OCI-LY1 (cell line): ENCODE measurements around the gene LRCH4.

Experiments used
- H2AFZ ChIP-seq: fragments of 200-600 bp; sonication (generic), shearing (Covaris generic); 2 replicates; pipeline ENCODE4 v1.6.0; 2014; ENCODE audit warnings: antibody characterized with exemption, mild to moderate bottlenecking, low read length
- H3F3A ChIP-seq: fragments of 200-600 bp; sonication (generic), shearing (Covaris generic); 2 replicates; pipeline ENCODE4 v1.6.0; 2014; ENCODE audit warnings: mild to moderate bottlenecking, antibody characterized with exemption, low read length, moderate library complexity; ENCODE audit not compliant: insufficient read depth
- H3K27ac ChIP-seq: fragments of 200-600 bp; sonication (generic); 2 replicates; pipeline ENCODE4 v1.5.1; 2014; ENCODE audit warnings: low read length, mixed run types, mild to moderate bottlenecking, low read depth; ENCODE audit not compliant: poor library complexity, severe bottlenecking
- H3K27me3 ChIP-seq: fragments of 200-600 bp; sonication (generic); 2 replicates; pipeline ENCODE4 v1.6.0; 2014; ENCODE audit warnings: antibody characterized with exemption, mild to moderate bottlenecking, low read length, moderate library complexity; ENCODE audit not compliant: insufficient read depth
- H3K36me3 ChIP-seq: fragments of 200-600 bp; sonication (generic); 2 replicates; pipeline ENCODE4 v1.6.1; 2014; ENCODE audit warnings: mild to moderate bottlenecking, antibody characterized with exemption, low read length, moderate library complexity, mixed read lengths; ENCODE audit not compliant: insufficient read depth
- H3K4me1 ChIP-seq: fragments of 200-600 bp; sonication (generic); 2 replicates; pipeline ENCODE4 v1.5.1; 2014; ENCODE audit warnings: mild to moderate bottlenecking, low read length, moderate library complexity; ENCODE audit not compliant: insufficient read depth, severe bottlenecking
- H3K4me2 ChIP-seq: fragments of 200-600 bp; sonication (generic), shearing (Covaris generic); 2 replicates; pipeline ENCODE4 v1.6.1; 2014; ENCODE audit warnings: low read length
- H3K4me3 ChIP-seq: fragments of 200-600 bp; sonication (generic); 2 replicates; pipeline ENCODE4 v1.5.1; 2014; ENCODE audit warnings: low read length, low read depth, mild to moderate bottlenecking, mixed read lengths; ENCODE audit not compliant: poor library complexity, severe bottlenecking
- H3K79me2 ChIP-seq: fragments of 200-600 bp; shearing (Covaris generic); 2 replicates; pipeline ENCODE4 v1.6.1; 2016; ENCODE audit warnings: mixed run types, low read length, mixed read lengths; ENCODE audit not compliant: insufficient read depth
- H3K9ac ChIP-seq: fragments of 200-600 bp; sonication (generic), shearing (Covaris generic); 2 replicates; pipeline ENCODE4 v1.6.1; 2014; ENCODE audit warnings: mild to moderate bottlenecking, low read length, mixed read lengths
- H3K9me2 ChIP-seq: fragments of 200-600 bp; sonication (generic), shearing (Covaris generic); 2 replicates; pipeline ENCODE4 v1.6.1; 2014; ENCODE audit warnings: low read depth, mild to moderate bottlenecking, low read length, mixed read lengths
- H3K9me3 ChIP-seq: fragments of 200-600 bp; shearing (Covaris generic); 2 replicates; pipeline ENCODE4 v1.6.1; 2014; ENCODE audit warnings: low read length, mixed read lengths
- H4K20me1 ChIP-seq: fragments of 200-600 bp; sonication (generic), shearing (Covaris generic); 2 replicates; pipeline ENCODE4 v1.6.0; 2016; ENCODE audit warnings: mild to moderate bottlenecking, low read length; ENCODE audit not compliant: insufficient read depth
- EZH2 ChIP-seq: fragments of 200-600 bp; sonication (generic), shearing (Covaris generic); IDR thresholded peaks from 2 replicates; pipeline ENCODE4 v1.8.0; 2017; ENCODE audit warnings: borderline replicate concordance, mixed run types, mild to moderate bottlenecking, antibody characterized with exemption, low read length, moderate library complexity, mixed read lengths
- TF ChIP-seq, protein P1 (sequence below): fragments of 200-600 bp; sonication (generic), shearing (Covaris generic); IDR thresholded peaks from 2 replicates; pipeline ENCODE4 v1.5.1; 2017; ENCODE audit warnings: mild to moderate bottlenecking, antibody characterized with exemption, low read length, moderate library complexity, mixed read lengths

LRCH4 gene

DNA sequence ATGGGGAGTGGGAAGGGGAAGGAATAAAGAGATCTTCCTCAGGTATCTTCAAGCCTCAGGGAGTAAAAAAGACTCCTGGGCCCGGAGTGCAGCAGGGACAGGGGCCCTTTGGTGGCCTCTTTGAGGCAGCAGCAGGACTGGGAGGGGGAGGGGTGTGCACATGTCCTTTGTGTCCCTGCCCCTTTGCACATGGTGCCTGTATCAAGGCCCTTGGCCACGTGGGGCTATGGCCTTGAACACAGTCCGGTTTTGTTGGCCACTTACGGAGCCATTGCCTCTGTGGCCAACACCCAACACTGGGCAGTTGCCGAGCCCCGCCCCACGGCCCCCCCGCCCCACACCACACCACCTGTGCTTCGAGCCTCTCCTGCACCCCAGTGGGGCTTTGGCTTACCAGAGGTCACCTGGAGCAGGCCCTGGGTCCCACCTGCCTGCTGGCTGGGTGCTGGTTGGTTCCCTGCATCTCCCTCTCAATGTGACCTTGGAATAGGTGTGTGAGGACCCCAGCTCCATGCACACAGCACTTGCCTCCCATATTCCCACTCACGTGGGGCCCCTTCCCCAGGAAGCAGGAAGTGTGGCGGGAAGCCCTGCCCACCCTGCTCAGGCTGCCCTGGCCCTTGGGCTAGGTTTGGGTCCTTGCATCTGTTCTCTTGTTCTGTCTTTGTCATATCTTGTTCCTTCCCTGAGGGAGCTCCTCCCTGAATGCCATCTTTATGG is 17.6 kb downstream of the LRCH4 start:
- Histone ChIP-seq H3F3A (no peaks in the 10 kb centered on the region), H3K9me2 (no peaks in the 10 kb centered on the region), H3K4me2 (no peak overlapping the region), H2AFZ (no peak overlapping the region), H3K4me1 (peaks cover 31% of the 10 kb centered on the region), H3K79me2 (no peaks in the 10 kb centered on the region), H3K9ac (no peak overlapping the region), H3K36me3 (peaks cover 7% of the 10 kb centered on the region; the same call in 1 of the 2 replicates), H3K4me3 (no peak overlapping the region), H3K27me3 (0 out of 2 replicates have a peak, but pooled peaks cover 5% of the 10 kb centered on the region), H4K20me1 (no peaks in the 10 kb centered on the region), H3K27ac (no peak overlapping the region), H3K9me3 (no peaks in the 10 kb centered on the region)
- no peak for TF ChIP-seq EZH2
- TF ChIP-seq, protein P1, sequence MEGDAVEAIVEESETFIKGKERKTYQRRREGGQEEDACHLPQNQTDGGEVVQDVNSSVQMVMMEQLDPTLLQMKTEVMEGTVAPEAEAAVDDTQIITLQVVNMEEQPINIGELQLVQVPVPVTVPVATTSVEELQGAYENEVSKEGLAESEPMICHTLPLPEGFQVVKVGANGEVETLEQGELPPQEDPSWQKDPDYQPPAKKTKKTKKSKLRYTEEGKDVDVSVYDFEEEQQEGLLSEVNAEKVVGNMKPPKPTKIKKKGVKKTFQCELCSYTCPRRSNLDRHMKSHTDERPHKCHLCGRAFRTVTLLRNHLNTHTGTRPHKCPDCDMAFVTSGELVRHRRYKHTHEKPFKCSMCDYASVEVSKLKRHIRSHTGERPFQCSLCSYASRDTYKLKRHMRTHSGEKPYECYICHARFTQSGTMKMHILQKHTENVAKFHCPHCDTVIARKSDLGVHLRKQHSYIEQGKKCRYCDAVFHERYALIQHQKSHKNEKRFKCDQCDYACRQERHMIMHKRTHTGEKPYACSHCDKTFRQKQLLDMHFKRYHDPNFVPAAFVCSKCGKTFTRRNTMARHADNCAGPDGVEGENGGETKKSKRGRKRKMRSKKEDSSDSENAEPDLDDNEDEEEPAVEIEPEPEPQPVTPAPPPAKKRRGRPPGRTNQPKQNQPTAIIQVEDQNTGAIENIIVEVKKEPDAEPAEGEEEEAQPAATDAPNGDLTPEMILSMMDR, result no peak

DNA sequence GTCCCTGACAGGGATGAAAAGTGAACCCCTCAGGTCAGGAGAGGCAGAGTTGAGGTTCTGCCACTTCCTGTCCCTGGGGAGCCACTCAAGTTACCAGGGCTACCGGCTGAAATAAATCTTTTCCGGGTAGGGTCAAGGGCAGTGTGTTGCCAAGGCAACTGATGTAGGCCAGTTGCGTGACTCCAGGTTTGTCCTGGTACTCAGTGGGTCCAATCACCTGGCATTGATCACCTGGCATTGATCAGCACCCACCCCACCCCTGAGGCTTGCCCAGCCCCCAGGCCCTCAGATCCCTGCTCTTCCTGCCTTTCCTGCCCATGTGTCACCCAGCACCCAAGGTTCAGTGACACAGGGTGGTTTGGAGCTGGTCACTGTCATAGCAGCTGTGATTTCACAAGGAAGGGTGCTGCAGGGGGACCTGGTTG is 18.2 kb downstream of the LRCH4 start:
- peaks cover 4% of the 10 kb centered on the region; the same call in 1 of the 2 replicates for H3K36me3 ChIP-seq
- TF ChIP-seq, protein P1, result no peak
- no peak for TF ChIP-seq EZH2
- H3K9ac ChIP-seq, result no peak overlapping the region
- no peaks in the 10 kb centered on the region for H3K9me3 ChIP-seq
- H3K79me2 ChIP-seq, result no peaks in the 10 kb centered on the region
- H3K4me2 ChIP-seq, result no peak overlapping the region
- H3K27ac ChIP-seq, result no peak overlapping the region
- H2AFZ ChIP-seq, result no peak overlapping the region
- peaks cover 31% of the 10 kb centered on the region for H3K4me1 ChIP-seq
- no peak overlapping the region for H3K4me3 ChIP-seq
- no peaks in the 10 kb centered on the region for H3F3A ChIP-seq
- H3K9me2 ChIP-seq, result no peaks in the 10 kb centered on the region
- H3K27me3 ChIP-seq, result 0 out of 2 replicates have a peak, but pooled peaks cover 5% of the 10 kb centered on the region
- H4K20me1 ChIP-seq, result no peaks in the 10 kb centered on the region

DNA sequence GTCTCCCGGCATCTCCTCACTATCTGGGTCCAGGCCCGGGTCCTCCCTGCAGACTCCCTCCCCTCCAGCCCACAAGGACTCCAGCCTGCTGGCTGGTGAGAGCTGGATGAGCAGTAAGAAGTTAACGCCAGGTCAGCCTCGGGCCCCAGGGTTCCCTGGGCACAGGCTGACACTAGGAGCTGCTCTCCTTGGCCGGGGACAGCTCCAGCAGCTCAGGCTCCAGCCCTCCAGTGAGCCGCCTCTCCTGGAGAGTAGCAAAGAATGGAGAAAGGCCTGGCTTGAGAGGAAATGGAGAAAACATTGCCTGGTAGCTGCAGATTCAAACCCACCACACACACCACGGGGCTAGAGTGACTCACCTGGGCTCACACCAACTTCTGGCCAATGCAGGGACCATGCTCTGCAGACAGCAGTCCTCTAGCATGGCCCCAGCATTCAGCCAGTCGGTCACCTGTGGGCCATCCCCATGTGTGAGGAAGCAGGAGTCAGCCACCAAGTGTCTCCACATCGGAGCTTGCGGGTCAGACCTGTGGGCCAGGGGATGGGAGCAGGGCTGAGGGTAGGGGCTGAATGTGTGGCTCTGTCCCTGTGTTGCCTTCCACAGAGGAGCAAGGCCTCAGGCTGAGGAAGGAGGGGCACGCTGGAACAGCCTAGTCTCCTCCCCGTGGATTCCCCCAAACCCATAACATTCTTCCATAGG is 18.7 kb downstream of the LRCH4 start:
- Histone ChIP-seq H3K4me3 (no peak overlapping the region), H3K4me2 (no peak overlapping the region), H4K20me1 (no peaks in the 10 kb centered on the region), H2AFZ (no peak overlapping the region), H3K9ac (no peak overlapping the region), H3K4me1 (peaks cover 31% of the 10 kb centered on the region), H3K27me3 (0 out of 2 replicates have a peak, but pooled peaks cover 5% of the 10 kb centered on the region), H3F3A (no peaks in the 10 kb centered on the region), H3K9me3 (no peaks in the 10 kb centered on the region), H3K79me2 (no peaks in the 10 kb centered on the region), H3K27ac (no peak overlapping the region), H3K9me2 (no peaks in the 10 kb centered on the region), H3K36me3 (no peaks in the 10 kb centered on the region)
- no peak for TF ChIP-seq EZH2
- TF ChIP-seq, protein P1, result no peak
